Measurements from ENCODE around the gene CNOT6. TPM values are rescaled to one million over a fixed set of nuclear protein-coding genes. Genes with fewer than 3 reads are reported as not detected.

Gene CNOT6
- total RNA-seq, 1 experiment from 2014 or later = 48.8 TPM

GRCh38 chr5:180596115-180596667 lies 102.0 kb downstream of the CNOT6 start:
- no TSS peak for BruUV-seq (replicated peaks)
- Histone ChIP-seq H3K4me2 (no peak overlapping the region), H3K4me3 (no peak overlapping the region), H3K27me3 (ENCODE audit: insufficient read depth, low read depth) (peaks cover 28% of the 10 kb centered on the region), H2AFZ (no peak overlapping the region), H3K36me3 (ENCODE audit: low read depth) (no peaks in the 10 kb centered on the region), H4K20me1 (ENCODE audit: insufficient read depth) (no peaks in the 10 kb centered on the region), H3F3A (ENCODE audit: insufficient read depth, low read depth) (no peaks in the 10 kb centered on the region), H3K9me3 (ENCODE audit: insufficient read depth, low read depth) (no peaks in the 10 kb centered on the region), H3K4me1 (replicated peaks; ENCODE audit: insufficient read depth) (no peaks in the 10 kb centered on the region), H3K27ac (no peak overlapping the region), H3K79me2 (ENCODE audit: low read depth) (no peaks in the 10 kb centered on the region), H3K9me2 (ENCODE audit: insufficient read depth) (no peaks in the 10 kb centered on the region)
- DNase-seq = no peak
- ChIA-PET CTCF (interaction anchor here (0.7 kb wide), 2 partner anchors 11 to 1382 kb away, joined by 8 to 10 read pairs; no protein-coding TSS in a partner anchor), POLR2A (ENCODE audit: unreplicated experiment) (no interaction called here)
- intact Hi-C loops (cut with micrococcal nuclease; ENCODE audit: unreplicated experiment) = no loop called here
- TF ChIP-seq CTCF (conservative IDR thresholded peaks at IDR 0.05) (no peak), EZH2 (IDR thresholded peaks at IDR 0.05; ENCODE audit: low read depth) (no peak)

- Histone ChIP-seq H3K36me3 (ENCODE audit: low read depth) (no peaks in the 10 kb centered on the region), H3K79me2 (ENCODE audit: low read depth) (no peaks in the 10 kb centered on the region), H3F3A (ENCODE audit: insufficient read depth, low read depth) (no peaks in the 10 kb centered on the region), H3K9me2 (ENCODE audit: insufficient read depth) (no peaks in the 10 kb centered on the region), H3K27me3 (ENCODE audit: insufficient read depth, low read depth) (peaks cover 28% of the 10 kb centered on the region), H3K4me3 (no peak overlapping the region), H3K27ac (no peak overlapping the region), H3K4me2 (no peak overlapping the region), H3K4me1 (replicated peaks; ENCODE audit: insufficient read depth) (no peaks in the 10 kb centered on the region), H2AFZ (no peak overlapping the region), H3K9me3 (ENCODE audit: insufficient read depth, low read depth) (no peaks in the 10 kb centered on the region), H4K20me1 (ENCODE audit: insufficient read depth) (no peaks in the 10 kb centered on the region)
- intact Hi-C loops (cut with micrococcal nuclease; ENCODE audit: unreplicated experiment) = no loop called here
- no TSS peak for BruUV-seq (replicated peaks)
- no peak for DNase-seq
- ChIA-PET CTCF (interaction anchor here (0.7 kb wide), 2 partner anchors 11 to 1383 kb away, joined by 8 to 10 read pairs; no protein-coding TSS in a partner anchor), POLR2A (ENCODE audit: unreplicated experiment) (interaction anchor here (0.6 kb wide), 1 partner anchor 11 kb away, joined by 13 read pairs; no protein-coding TSS in a partner anchor)
- TF ChIP-seq EZH2 (IDR thresholded peaks at IDR 0.05; ENCODE audit: low read depth) = no peak
- no peak for TF ChIP-seq CTCF (conservative IDR thresholded peaks at IDR 0.05)
Observed at GRCh38 chr5:180596668-180597231, 102.6 kb downstream of the CNOT6 start.

- intact Hi-C loops (cut with micrococcal nuclease; ENCODE audit: unreplicated experiment) = no loop called here
- POLR2A ChIA-PET (ENCODE audit: unreplicated experiment) = no interaction called here
Observed at GRCh38 chr5:180598316-180598701, 104.1 kb downstream of the CNOT6 start.

More at GRCh38 chr5:180598316-180598701, 104.1 kb downstream of the CNOT6 start:
- no peak overlapping the region for H3K4me2 ChIP-seq
- no peaks in the 10 kb centered on the region for H3K4me1 ChIP-seq (replicated peaks; ENCODE audit: insufficient read depth)
- CTCF ChIA-PET = interaction anchor here (0.6 kb wide), 1 partner anchor 984 kb away, joined by 3 read pairs; no protein-coding TSS in a partner anchor
- no peaks in the 10 kb centered on the region for H3K79me2 ChIP-seq (ENCODE audit: low read depth)
- H4K20me1 ChIP-seq (ENCODE audit: insufficient read depth) = no peaks in the 10 kb centered on the region
- TF ChIP-seq EZH2 (IDR thresholded peaks at IDR 0.05; ENCODE audit: low read depth) (no peak), CTCF (conservative IDR thresholded peaks at IDR 0.05) (no peak)
- H3K36me3 ChIP-seq (ENCODE audit: low read depth) = no peaks in the 10 kb centered on the region
- H3K9me2 ChIP-seq (ENCODE audit: insufficient read depth) = no peaks in the 10 kb centered on the region
- no peak overlapping the region for H3K27ac ChIP-seq
- H3F3A ChIP-seq (ENCODE audit: insufficient read depth, low read depth) = no peaks in the 10 kb centered on the region
- no peak overlapping the region for H2AFZ ChIP-seq
- H3K27me3 ChIP-seq (ENCODE audit: insufficient read depth, low read depth) = peaks cover 32% of the 10 kb centered on the region
- DNase-seq = no peak
- H3K4me3 ChIP-seq = no peak overlapping the region
- H3K9me3 ChIP-seq (ENCODE audit: insufficient read depth, low read depth) = no peaks in the 10 kb centered on the region
- no TSS peak for BruUV-seq (replicated peaks)
